ENCODE data around the gene POU5F1.

POU5F1 gene

GRCh38 chr6:31144296-31144969 lies 26.0 kb downstream of the POU5F1 start:
- DNase-seq (ENCODE audit: low read depth, low spot score): no peak

DNA sequence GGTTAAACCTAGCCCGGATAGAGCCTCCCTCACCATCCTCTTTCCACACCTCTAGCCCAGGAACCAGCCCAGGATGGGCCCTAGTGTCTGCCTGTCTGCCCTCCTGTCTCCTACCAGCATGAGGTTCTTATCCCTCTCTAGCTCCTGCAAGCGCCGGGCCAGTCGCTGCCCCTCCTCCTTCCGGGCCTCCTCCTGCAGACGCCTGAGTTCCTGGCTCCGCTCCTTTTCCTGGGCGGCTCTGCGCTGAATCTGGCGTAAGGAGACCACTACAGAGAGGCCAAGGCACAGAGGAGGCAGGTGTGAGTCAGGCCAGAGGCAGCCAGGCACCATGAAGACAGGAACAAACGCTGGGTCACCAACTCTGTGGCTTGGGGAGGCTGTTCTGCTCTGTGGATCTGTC lies 27.3 kb downstream of the POU5F1 start:
- no peak for DNase-seq (ENCODE audit: low read depth, low spot score)

GRCh38 chr6:31142361-31142761 lies 28.1 kb downstream of the POU5F1 start:
- no peak for DNase-seq (ENCODE audit: low read depth, low spot score)

DNA sequence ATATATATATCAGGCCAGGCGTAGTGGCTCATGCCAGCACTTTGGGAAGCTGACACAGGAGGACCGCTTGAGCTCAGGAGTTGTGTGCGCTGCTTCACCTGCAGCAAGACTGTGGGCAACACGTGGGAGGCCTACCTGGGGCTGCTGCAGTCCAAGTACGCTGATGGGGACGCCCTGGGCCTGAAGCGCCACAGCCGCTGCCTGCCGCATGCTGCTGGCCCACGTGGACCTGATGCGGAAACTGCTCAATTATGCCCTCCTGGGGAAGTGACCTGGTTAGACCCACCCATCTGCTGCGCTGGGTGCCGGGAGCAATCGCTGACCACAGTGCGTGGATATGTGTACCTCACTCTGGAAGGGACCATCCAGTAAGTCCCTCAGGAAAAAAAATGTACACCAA lies 29.8 kb downstream of the POU5F1 start:
- DNase-seq (ENCODE audit: low read depth, low spot score): no peak

GRCh38 chr6:31139599-31139998 lies 30.9 kb downstream of the POU5F1 start:
- no peak for DNase-seq (ENCODE audit: low read depth, low spot score)

GRCh38 chr6:31138982-31139381 lies 31.5 kb downstream of the POU5F1 start, which contains the start of gene PSORS1C2:
Gene PSORS1C2, minus strand, starts transcription at chr6:31139066. Its CDS starts 40 bp downstream, at chr6:31139026.
- DNase-seq (ENCODE audit: low read depth, low spot score): no peak

- no peak for DNase-seq (ENCODE audit: low read depth, low spot score)
These were observed 34.8 kb downstream of the POU5F1 start for GRCh38 chr6:31135710-31136109.

DNA sequence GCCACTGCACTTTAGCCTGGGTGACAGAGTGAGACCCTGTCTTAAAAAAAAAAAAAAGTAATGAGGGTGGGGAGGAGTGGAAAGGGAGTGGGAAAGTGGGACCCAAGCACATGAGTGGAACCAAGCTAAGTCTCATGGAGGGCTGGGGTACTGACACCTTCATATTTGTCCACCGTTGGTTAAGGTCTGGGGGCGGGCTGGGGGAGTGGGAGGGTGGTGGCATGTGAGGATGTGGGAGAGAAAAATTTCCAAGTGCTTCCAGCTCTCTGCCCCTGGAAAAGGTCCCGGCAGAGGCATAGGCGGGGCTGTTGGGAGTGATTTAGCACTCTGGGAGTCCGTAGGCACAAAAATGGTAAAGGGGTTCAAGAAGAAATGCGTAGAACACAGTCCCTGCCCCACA lies 37.7 kb downstream of the POU5F1 start:
- DNase-seq (ENCODE audit: low read depth, low spot score): no peak

DNA sequence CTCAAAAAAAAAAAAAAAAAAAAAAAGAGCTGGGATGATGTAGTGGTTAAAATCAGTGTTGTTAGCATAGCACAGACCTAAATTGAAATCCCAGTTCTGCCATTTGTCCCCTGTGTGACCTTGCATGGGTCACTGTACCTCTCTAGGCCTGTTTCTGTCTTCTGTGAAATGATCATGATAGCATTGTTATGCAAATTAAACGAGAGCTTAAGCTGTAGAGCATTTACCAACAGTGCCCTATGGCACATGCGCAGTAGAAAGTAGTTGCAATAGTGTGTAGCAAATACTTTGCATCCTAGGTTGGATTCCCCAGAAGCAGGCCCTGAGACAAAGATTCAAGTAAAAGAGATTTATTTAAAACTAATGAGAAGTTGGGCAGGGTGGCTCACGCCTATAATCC lies 38.9 kb downstream of the POU5F1 start:
- no peak for DNase-seq (ENCODE audit: low read depth, low spot score)

DNA sequence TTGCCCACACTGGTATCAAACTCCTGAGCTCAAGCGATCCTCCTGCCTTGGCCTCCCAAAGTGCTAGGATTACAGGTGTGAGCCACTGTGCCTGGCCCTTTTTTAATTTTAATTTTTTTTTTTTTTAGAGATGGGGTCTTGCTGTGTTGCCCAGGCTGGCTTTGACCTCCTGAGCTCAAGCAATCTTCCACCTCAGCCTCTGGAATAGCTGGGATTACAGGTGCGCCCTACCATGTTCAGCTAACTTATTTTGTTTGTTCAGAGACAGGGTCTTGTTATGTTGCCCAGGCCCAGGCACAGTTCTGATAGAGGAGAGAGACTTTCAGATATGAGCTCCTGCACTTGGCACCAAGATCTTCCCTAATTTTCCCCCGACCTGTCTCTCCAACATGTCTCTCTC lies 39.7 kb downstream of the POU5F1 start:
- no peak for DNase-seq (ENCODE audit: low read depth, low spot score)

DNA sequence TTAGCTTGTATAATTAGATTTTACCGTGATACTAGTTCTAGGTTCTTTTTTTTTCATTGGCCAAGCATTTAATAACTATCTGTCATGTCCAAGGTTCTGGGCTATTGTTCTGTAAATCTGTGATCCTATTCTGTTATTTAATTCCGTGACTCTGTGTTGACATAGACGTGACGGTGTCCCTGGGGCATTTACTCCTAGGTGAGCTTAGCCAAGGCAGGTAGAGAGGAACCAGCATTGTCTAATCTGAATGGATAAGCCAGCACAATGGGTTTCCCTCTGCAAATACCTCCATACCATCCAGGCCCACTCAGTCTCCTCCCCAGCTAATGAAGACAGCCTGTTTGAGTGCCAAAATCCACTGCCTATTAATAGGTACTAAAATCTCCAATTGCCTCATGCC lies 41.4 kb downstream of the POU5F1 start:
- no peak for DNase-seq (ENCODE audit: low read depth, low spot score)

DNA sequence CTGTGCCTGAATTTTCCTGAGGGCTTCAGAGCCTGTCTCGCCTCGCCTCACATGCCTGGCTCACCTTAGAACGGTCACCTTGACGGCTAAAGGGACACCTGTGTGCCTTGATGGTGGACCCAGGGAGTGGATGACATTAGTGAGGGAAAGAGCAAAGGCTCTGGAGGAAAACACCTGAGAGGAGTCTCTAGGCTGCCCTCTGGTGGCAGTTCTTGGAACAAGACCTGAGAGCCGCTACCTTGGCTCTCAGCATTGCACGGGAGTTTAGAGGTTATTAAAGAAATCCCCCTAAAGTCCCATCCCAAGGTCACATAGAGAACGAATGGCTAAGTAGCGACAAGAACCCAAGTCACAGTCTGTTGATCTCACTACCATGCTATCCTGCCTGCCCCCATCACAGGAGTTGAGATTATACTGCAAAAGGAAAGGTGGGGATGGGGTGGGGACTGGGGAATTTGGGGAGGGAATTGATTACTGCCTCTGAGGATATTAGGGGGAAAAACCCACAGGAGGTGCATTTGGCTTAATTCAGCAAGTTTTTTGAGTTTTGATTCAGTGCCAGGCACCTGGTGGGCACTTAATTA lies 42.3 kb downstream of the POU5F1 start:
- DNase-seq (ENCODE audit: low read depth, low spot score): no peak

- DNase-seq (ENCODE audit: low read depth, low spot score): no peak
These were observed 43.9 kb downstream of the POU5F1 start for GRCh38 chr6:31126396-31127175.

- DNase-seq (ENCODE audit: low read depth, low spot score): no peak
These were observed 44.7 kb downstream of the POU5F1 start for GRCh38 chr6:31125586-31126363.

- DNase-seq (ENCODE audit: low read depth, low spot score): no peak
These were observed 45.3 kb downstream of the POU5F1 start for GRCh38 chr6:31125162-31125561.

DNA sequence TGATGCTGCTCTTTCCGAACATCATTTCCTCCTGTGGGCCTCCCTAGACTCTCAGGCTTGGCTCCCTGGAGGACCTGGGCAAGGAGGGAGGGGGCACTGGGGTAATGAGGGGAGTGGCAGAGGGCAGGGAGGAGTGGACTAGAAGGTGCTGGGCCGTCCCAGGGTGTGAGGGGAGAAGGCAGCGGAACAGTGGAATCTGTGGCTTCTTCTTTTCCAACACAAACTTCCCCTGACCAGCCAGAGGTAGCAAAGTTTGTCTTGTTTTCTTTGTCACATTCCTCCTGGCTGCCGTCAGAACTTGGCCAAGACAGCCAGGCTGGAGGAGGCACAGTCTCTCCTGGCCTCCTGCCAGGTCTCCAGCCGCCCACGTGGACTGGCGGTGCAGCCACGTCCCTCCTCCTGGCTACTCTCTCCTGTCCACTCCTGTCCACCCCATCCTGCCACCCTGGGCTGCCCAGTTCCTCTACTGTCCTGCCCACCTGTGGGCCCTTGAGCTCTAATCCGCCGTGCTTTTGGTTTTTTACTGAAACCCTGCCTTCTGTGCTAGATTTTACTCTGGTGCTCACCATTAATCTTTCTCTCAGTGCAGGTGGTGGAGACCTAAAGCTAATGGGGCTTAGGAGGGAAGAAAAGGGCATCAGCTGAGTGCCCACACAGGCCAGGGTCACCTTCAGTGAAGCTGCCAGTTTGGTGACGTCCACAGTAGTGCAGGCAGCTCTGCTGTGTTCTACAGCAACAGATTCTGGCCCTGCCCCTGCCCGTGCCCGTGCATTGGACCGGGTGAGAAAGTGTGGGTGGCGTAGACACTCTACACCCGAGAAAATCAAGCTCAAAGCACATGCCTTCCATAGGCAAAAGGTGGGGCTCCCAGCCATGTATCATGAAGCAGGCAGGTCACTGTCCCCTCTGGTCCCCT lies 47.4 kb downstream of the POU5F1 start:
- no peak for DNase-seq (ENCODE audit: low read depth, low spot score)

- DNase-seq (ENCODE audit: low read depth, low spot score): no peak
These were observed 49.2 kb downstream of the POU5F1 start for GRCh38 chr6:31121131-31121790.

DNA sequence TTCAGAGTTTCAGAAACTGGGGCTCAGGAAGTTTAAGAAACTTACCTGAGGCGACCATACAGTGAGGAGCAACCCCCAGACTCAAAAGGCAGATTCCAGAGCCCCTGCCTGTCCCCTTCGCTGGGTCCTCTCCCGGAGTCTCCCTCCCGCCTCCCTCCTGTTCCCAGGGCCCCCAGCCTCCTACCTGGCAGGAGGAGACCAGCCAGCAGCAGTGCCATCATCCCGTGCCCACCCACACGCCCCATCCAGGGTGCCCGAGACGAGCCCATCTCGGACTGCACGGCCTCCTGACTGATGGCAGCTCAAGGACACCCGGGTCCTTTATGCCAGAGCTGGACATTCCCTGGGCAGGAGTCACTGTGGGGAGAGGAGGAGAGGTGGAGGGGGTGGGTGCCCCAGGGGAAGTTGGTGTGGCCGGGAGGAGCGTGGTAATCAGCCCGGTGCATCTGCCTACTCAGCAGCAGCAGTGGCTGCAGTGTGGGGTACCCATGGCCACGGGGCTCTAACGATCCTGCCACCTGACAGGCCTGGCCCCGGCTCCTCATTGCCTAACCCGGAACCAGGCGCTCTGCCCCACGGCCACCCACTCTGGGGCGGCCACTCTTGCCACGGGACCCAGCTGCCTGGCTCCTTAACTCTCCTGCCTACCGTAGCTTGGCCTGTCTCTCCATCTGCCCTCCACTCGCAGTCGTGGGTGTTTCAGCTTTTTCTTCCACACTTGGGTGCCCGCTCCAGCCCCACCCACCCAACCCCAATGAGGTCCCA lies 50.1 kb downstream of the POU5F1 start, which contains the start of gene CDSN:
Gene CDSN (minus strand): TSS at position 296 of the 765 bp plus-strand sequence. CDS start 27 bp downstream, at position 269.
- DNase-seq (ENCODE audit: low read depth, low spot score): no peak

- no peak for DNase-seq (ENCODE audit: low read depth, low spot score)
These were observed 52.3 kb downstream of the POU5F1 start for GRCh38 chr6:31118178-31118577.
